ENCODE data around the gene MOSPD3. TPM values are rescaled to one million over a fixed set of nuclear protein-coding genes. Genes with fewer than 3 reads are reported as not detected.

MOSPD3 gene
- total RNA-seq, 1 experiment from 2014 or later = 16.7 TPM

- Mint-ChIP-seq H3K4me1 (peaks cover 22 to 28% of the 10 kb centered on the region in 2 experiments), H3K4me3 (no peak overlapping the region), H3K9me3 (peaks cover 0 to 2% of the 10 kb centered on the region in 2 experiments; a peak in 1 of 5 replicates), H3K27me3 (ENCODE audit: low read depth) (peaks cover 4% of the 10 kb centered on the region), H3K36me3 (ENCODE audit: insufficient read depth in 1 of 3, low read depth in 3 of 3) (peaks cover 2 to 5% (median 4%) of the 10 kb centered on the region in 3 experiments; a peak in 3 of 7 replicates), H3K27ac (no peak overlapping the region)
- Histone ChIP-seq H4K5ac (ENCODE audit: insufficient read length, low read depth, low read length) (no peak overlapping the region), H3K4me1 (ENCODE audit: insufficient read depth, low read length) (peaks cover 4% of the 10 kb centered on the region; the same call in 1 of the 2 replicates), H3K79me2 (ENCODE audit: insufficient read depth, low read length) (no peaks in the 10 kb centered on the region), H4K20me1 (ENCODE audit: control insufficient read depth, insufficient read depth, insufficient read length) (no peaks in the 10 kb centered on the region), H3K27me3 (ENCODE audit: insufficient read depth, low read length) (no peaks in the 10 kb centered on the region), H3T11ph (ENCODE audit: low read length) (no peak overlapping the region), H2BK5ac (ENCODE audit: insufficient read length, low read length) (no peak overlapping the region), H3K23ac (ENCODE audit: insufficient read length, low read depth, low read length) (no peak overlapping the region), H2AFZ (ENCODE audit: low read length) (no peak overlapping the region), H3K23me2 (ENCODE audit: insufficient read length, low read depth, low read length, poor library complexity, severe bottlenecking) (peaks cover 9% of the 10 kb centered on the region), H3K9ac (ENCODE audit: extremely low read depth, insufficient read length, low read length) (no peak overlapping the region), H2BK120ac (ENCODE audit: low read depth, low read length, poor library complexity, severe bottlenecking) (no peak overlapping the region), H4K8ac (replicated peaks; ENCODE audit: insufficient read length, low read depth, low read length) (no peak overlapping the region), H2AK5ac (ENCODE audit: insufficient read length, low read length) (no peak overlapping the region), H2BK12ac (ENCODE audit: insufficient read length, low read depth, low read length) (no peak overlapping the region), H4K91ac (ENCODE audit: insufficient read length, low read depth, low read length) (no peak overlapping the region), H3K9me3 (ENCODE audit: control insufficient read depth, low read depth, low read length) (no peaks in the 10 kb centered on the region), H3K14ac (ENCODE audit: insufficient read depth, low read length) (no peak overlapping the region), H3K4ac (ENCODE audit: low read depth, low read length) (no peak overlapping the region), H3K79me1 (ENCODE audit: insufficient read depth, low read depth, low read length, poor library complexity, severe bottlenecking) (no peaks in the 10 kb centered on the region), H3K27ac (ENCODE audit: insufficient read length, low read depth, low read length) (no peak overlapping the region), H3K18ac (ENCODE audit: insufficient read length, low read depth, low read length) (no peak overlapping the region), H2BK20ac (ENCODE audit: low read depth, low read length, poor library complexity, severe bottlenecking) (no peak overlapping the region), H3K4me2 (ENCODE audit: insufficient read depth, insufficient read length, low read length) (no peak overlapping the region), H2BK15ac (ENCODE audit: low read depth, low read length) (no peak overlapping the region), H3K56ac (ENCODE audit: insufficient read length, low read depth, low read length) (no peak overlapping the region)
- no peak for TF ChIP-seq CTCF (conservative IDR thresholded peaks at IDR 0.05)
- WGBS (ENCODE audit: extremely low coverage, insufficient read length, low lambda C conversion rate) = no CpG with 5 or more reads among the region's 6 CpGs
- no peak for DNase-seq
Observed at GRCh38 chr7:100566018-100566531, 46.3 kb upstream of the MOSPD3 start.
